ENCODE data around the gene EMILIN2. TPM values are rescaled to one million over a fixed set of nuclear protein-coding genes. Genes with fewer than 3 reads are reported as not detected.

The EMILIN2 gene
- total and polyA plus RNA-seq, 2 donors (not counting 1 experiment from before 2014, with no cell fraction given) = 2.5 to 48.2 TPM

- DNase-seq (no peak), ATAC-seq (ENCODE audit: low read depth) (no peak)
- no peak overlapping the region for H3K9ac ChIP-seq (ENCODE audit: low read length)
- CTCF ChIA-PET = interaction anchor here (2.3 kb wide), 1 partner anchor 65 kb away, joined by 10 read pairs; no protein-coding TSS in a partner anchor
- H3K27ac ChIP-seq (ENCODE audit: low read length in 2 of 2) = no peak overlapping the region
- H3K4me3 ChIP-seq (ENCODE audit: control extremely low read depth in 1 of 5, extremely low read depth in 1 of 5, insufficient read depth in 1 of 5, low read depth in 2 of 5, low read length in 4 of 5) = no peak overlapping the region
- no peak overlapping the region for H2AFZ ChIP-seq (ENCODE audit: insufficient read depth, low read depth, low read length, poor library complexity, severe bottlenecking)
- H3K27me3 ChIP-seq (replicated peaks in 1 of 4; ENCODE audit: control extremely low read depth in 1 of 4, control insufficient read depth in 3 of 4, insufficient read depth in 4 of 4, low read length in 3 of 4) = no peaks in the 10 kb centered on the region
- H3K9me3 ChIP-seq (ENCODE audit: control extremely low read depth in 1 of 3, control insufficient read depth in 2 of 3, insufficient read depth in 1 of 3, low read length in 2 of 3) = no peaks in the 10 kb centered on the region
- peaks cover 1 to 68% of the 10 kb centered on the region in 2 experiments for H3K36me3 ChIP-seq (replicated peaks in 1 of 2; ENCODE audit: control extremely low read depth in 1 of 2, control insufficient read depth in 1 of 2, extremely low read depth in 1 of 2, insufficient read depth in 2 of 2, low read length in 1 of 2)
- TF ChIP-seq EZH2 (IDR thresholded peaks at IDR 0.05; ENCODE audit: borderline replicate concordance, insufficient read depth, low read depth, low read length, poor library complexity, severe bottlenecking) (no peak), CTCF (IDR thresholded peaks at IDR 0.05) (no peak)
- Mint-ChIP-seq H3K9me3 (ENCODE audit: insufficient read depth) (no peaks in the 10 kb centered on the region), H3K27me3 (no peaks in the 10 kb centered on the region), H3K4me3 (no peak overlapping the region), H3K4me1 (peaks cover 22% of the 10 kb centered on the region), H3K27ac (no peak overlapping the region)
- WGBS (ENCODE audit: insufficient coverage) = over 99% methylated on average over 12 of the region's 14 CpGs
- H3K79me2 ChIP-seq (ENCODE audit: control insufficient read depth, insufficient read depth, low read length) = no peaks in the 10 kb centered on the region
- intact Hi-C loops (cut with micrococcal nuclease) = no loop called here
- no peak overlapping the region for H3K4me2 ChIP-seq (replicated peaks; ENCODE audit: low read depth, low read length, poor library complexity, severe bottlenecking)
- peaks cover 15 to 24% of the 10 kb centered on the region in 2 donors for H3K4me1 ChIP-seq (ENCODE audit: control insufficient read depth in 2 of 2, insufficient read depth in 2 of 2, low read length in 2 of 2)
- H4K20me1 ChIP-seq (ENCODE audit: control insufficient read depth, insufficient read depth, low read length, poor library complexity, severe bottlenecking) = no peaks in the 10 kb centered on the region
- POLR2A ChIA-PET = no interaction called here
Observed at GRCh38 chr18:2921778-2922177, 75.0 kb downstream of the EMILIN2 start.

- H3K27ac Mint-ChIP-seq = no peak overlapping the region
- H3K4me3 Mint-ChIP-seq = no peak overlapping the region
- H3K9me3 Mint-ChIP-seq (ENCODE audit: insufficient read depth) = no peaks in the 10 kb centered on the region
- Histone ChIP-seq H3K79me2 (ENCODE audit: control insufficient read depth, insufficient read depth, low read length) (no peaks in the 10 kb centered on the region), H2AFZ (ENCODE audit: insufficient read depth, low read depth, low read length, poor library complexity, severe bottlenecking) (no peak overlapping the region), H3K9me3 (ENCODE audit: control extremely low read depth in 1 of 3, control insufficient read depth in 2 of 3, insufficient read depth in 1 of 3, low read length in 2 of 3) (no peaks in the 10 kb centered on the region), H4K20me1 (ENCODE audit: control insufficient read depth, insufficient read depth, low read length, poor library complexity, severe bottlenecking) (no peaks in the 10 kb centered on the region), H3K36me3 (replicated peaks in 1 of 2; ENCODE audit: control extremely low read depth in 1 of 2, control insufficient read depth in 1 of 2, extremely low read depth in 1 of 2, insufficient read depth in 2 of 2, low read length in 1 of 2) (peaks cover 1 to 82% of the 10 kb centered on the region in 2 experiments), H3K9ac (ENCODE audit: low read length) (no peak overlapping the region), H3K4me1 (ENCODE audit: control insufficient read depth in 2 of 2, insufficient read depth in 2 of 2, low read length in 2 of 2) (peaks cover 0 to 16% of the 10 kb centered on the region in 2 donors), H3K27ac (ENCODE audit: low read length in 2 of 2) (no peak overlapping the region), H3K4me2 (replicated peaks; ENCODE audit: low read depth, low read length, poor library complexity, severe bottlenecking) (no peak overlapping the region), H3K4me3 (ENCODE audit: control extremely low read depth in 1 of 5, extremely low read depth in 1 of 5, insufficient read depth in 1 of 5, low read depth in 2 of 5, low read length in 4 of 5) (no peak overlapping the region), H3K27me3 (replicated peaks in 1 of 4; ENCODE audit: control extremely low read depth in 1 of 4, control insufficient read depth in 3 of 4, insufficient read depth in 4 of 4, low read length in 3 of 4) (no peaks in the 10 kb centered on the region)
- ChIA-PET POLR2A (interaction anchor here (0.6 kb wide), 1 partner anchor 207 kb away, joined by 8 read pairs; no protein-coding TSS in a partner anchor), CTCF (interaction anchor here (0.7 to 2.3 kb wide), 2 partner anchors 63 to 215 kb away, joined by 3 to 10 read pairs; no protein-coding TSS in a partner anchor)
- no peaks in the 10 kb centered on the region for H3K27me3 Mint-ChIP-seq
- 96% methylated on average over 3 of the region's 6 CpGs for WGBS (ENCODE audit: insufficient coverage)
- ATAC-seq (ENCODE audit: low read depth) (no peak), DNase-seq (no peak)
- TF ChIP-seq EZH2 (IDR thresholded peaks at IDR 0.05; ENCODE audit: borderline replicate concordance, insufficient read depth, low read depth, low read length, poor library complexity, severe bottlenecking) (no peak), CTCF (IDR thresholded peaks at IDR 0.05) (no peak)
- H3K4me1 Mint-ChIP-seq = peaks cover 14% of the 10 kb centered on the region
- intact Hi-C loops (cut with micrococcal nuclease) = no loop called here
Observed at GRCh38 chr18:2923464-2923863, 76.7 kb downstream of the EMILIN2 start.
